Suprapubic skin (tissue), 4 donors: ENCODE measurements around the gene MBD4. TPM values are rescaled to one million over a fixed set of nuclear protein-coding genes. Genes with fewer than 3 reads are reported as not detected.

ENCODE experiments used
- DNase-seq, 2 donors: peaks; one replicate each; pipeline ENCODE4 v3.0.0-alpha.2; 2019; ENCODE audit warnings: low spot score in 2 of 2
- H3K27ac ChIP-seq: fragments of 200-600 bp; sonication (generic); one replicate; pipeline ENCODE4 v1.5.1; 2019
- H3K27me3 ChIP-seq: fragments of 200-600 bp; sonication (generic); one replicate; pipeline ENCODE4 v1.5.1; 2019
- H3K36me3 ChIP-seq: fragments of 200-600 bp; sonication (generic); one replicate; pipeline ENCODE4 v1.5.1; 2019
- H3K4me1 ChIP-seq: fragments of 200-600 bp; sonication (generic); one replicate; pipeline ENCODE4 v1.5.1; 2019
- H3K4me3 ChIP-seq: fragments of 200-600 bp; sonication (generic); one replicate; pipeline ENCODE4 v1.5.1; 2019; ENCODE audit warnings: mild to moderate bottlenecking
- H3K9me3 ChIP-seq: fragments of 200-600 bp; sonication (generic); one replicate; pipeline ENCODE4 v1.5.1; 2019
- EP300 ChIP-seq: sonication (generic); formaldehyde crosslinking; IDR thresholded peaks from one replicate; pipeline ENCODE4 v1.6.1; 2017; ENCODE audit warnings: antibody characterized with exemption
- POLR2A ChIP-seq, 2 donors: fragments of 450-650 bp; IDR thresholded peaks; one replicate each; pipeline ENCODE4 v1.6.1; 2017; ENCODE audit warnings: antibody characterized with exemption in 2 of 2, mild to moderate bottlenecking in 2 of 2, moderate library complexity in 2 of 2
- POLR2AphosphoS5 ChIP-seq, 3 donors: sonication (generic); formaldehyde crosslinking; IDR thresholded peaks; one replicate each; pipeline ENCODE4 v1.6.1; 2017; ENCODE audit warnings: antibody characterized with exemption in 3 of 3
- WGBS: methylation state at CpG from one replicate; pipeline ENCODE4 v1.1.5; 2018; 5-methylcytosine and 5-hydroxymethylcytosine counted together
- total RNA-seq, 4 donors: library from RNA; depleted of rRNA; stranded (reverse); fragments of >200 nt; gene quantifications; one replicate each; pipeline ENCODE4 v1.1.0, GENCODE V29; 2016
- TF ChIP-seq, protein P1 (sequence below), 2 donors: fragments of 200-600 bp in 1 of 2; fragments of 450-650 bp in 1 of 2; sonication (generic) in 1 of 2; IDR thresholded peaks; one replicate each; pipeline ENCODE4 v1.5.1; 2016 to 2019; ENCODE audit warnings: antibody characterized with exemption in 2 of 2, mild to moderate bottlenecking in 1 of 2, moderate library complexity in 1 of 2

MBD4 gene
- total RNA-seq, 4 donors from 2014 or later = 14.8 to 42.5 (median 24.0) TPM

DNA sequence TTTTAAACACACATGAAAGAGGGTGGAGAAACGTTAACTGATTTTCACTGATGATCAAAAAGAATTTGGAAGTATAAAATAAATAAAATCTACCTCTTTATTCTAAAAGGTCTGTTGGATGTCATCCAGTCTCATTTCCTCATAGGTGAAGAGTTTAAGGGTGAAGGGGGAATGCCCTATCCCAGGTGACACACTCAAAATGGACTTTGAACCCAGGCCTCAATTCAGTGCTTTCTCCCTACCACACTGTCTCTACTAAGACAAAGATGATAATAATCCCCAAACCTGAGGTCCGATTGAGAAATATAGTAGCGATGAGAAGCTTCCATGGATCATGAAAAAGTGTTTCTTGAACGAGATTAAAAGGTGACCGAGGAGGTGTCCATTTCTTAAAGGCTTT lies 6.2 kb downstream of the MBD4 start:
- H3K36me3 ChIP-seq = peaks cover 62% of the 10 kb centered on the region
- TF ChIP-seq POLR2AphosphoS5 (IDR thresholded peaks at IDR 0.05) = no peak
- no peak for TF ChIP-seq POLR2A (IDR thresholded peaks at IDR 0.05)
- TF ChIP-seq EP300 = no peak
- TF ChIP-seq, protein P1, sequence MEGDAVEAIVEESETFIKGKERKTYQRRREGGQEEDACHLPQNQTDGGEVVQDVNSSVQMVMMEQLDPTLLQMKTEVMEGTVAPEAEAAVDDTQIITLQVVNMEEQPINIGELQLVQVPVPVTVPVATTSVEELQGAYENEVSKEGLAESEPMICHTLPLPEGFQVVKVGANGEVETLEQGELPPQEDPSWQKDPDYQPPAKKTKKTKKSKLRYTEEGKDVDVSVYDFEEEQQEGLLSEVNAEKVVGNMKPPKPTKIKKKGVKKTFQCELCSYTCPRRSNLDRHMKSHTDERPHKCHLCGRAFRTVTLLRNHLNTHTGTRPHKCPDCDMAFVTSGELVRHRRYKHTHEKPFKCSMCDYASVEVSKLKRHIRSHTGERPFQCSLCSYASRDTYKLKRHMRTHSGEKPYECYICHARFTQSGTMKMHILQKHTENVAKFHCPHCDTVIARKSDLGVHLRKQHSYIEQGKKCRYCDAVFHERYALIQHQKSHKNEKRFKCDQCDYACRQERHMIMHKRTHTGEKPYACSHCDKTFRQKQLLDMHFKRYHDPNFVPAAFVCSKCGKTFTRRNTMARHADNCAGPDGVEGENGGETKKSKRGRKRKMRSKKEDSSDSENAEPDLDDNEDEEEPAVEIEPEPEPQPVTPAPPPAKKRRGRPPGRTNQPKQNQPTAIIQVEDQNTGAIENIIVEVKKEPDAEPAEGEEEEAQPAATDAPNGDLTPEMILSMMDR (IDR thresholded peaks at IDR 0.05) = no peak

DNA sequence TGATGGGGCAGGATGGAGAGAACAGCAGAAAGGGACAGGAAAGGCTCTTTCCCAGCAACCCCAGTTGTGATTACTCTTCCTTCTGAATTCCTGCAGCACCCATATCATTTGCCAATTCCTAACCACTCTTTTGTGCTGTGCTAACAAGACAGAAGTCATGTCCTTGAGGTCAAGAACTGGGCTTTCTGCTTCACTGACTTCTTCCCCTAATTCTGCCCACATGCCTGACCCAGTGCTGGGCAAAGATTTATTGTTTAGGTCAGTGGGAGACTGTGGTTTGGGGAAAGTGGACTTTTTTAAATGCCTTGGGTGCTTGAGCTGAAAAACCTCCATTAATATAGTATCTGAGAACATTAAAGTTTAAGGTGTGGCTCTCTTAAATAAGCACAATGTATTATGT lies 7.1 kb downstream of the MBD4 start:
- TF ChIP-seq POLR2AphosphoS5 (IDR thresholded peaks at IDR 0.05) = no peak
- TF ChIP-seq POLR2A (IDR thresholded peaks at IDR 0.05) = no peak
- TF ChIP-seq, protein P1 (IDR thresholded peaks at IDR 0.05) = no peak
- no peak for TF ChIP-seq EP300
- Histone ChIP-seq H3K4me1 (peaks cover 34% of the 10 kb centered on the region), H3K27ac (no peak overlapping the region), H3K36me3 (peaks cover 59% of the 10 kb centered on the region), H3K9me3 (no peaks in the 10 kb centered on the region), H3K27me3 (no peaks in the 10 kb centered on the region), H3K4me3 (no peak overlapping the region)
- DNase-seq = no peak

More for the DNA sequence above, 6.2 kb downstream of the MBD4 start:
- Histone ChIP-seq H3K4me1 (peaks cover 33% of the 10 kb centered on the region), H3K9me3 (no peaks in the 10 kb centered on the region), H3K4me3 (no peak overlapping the region), H3K27ac (no peak overlapping the region), H3K27me3 (no peaks in the 10 kb centered on the region)
- DNase-seq = no peak
- WGBS = 93% methylated on average over 5 of the region's 5 CpGs

DNA sequence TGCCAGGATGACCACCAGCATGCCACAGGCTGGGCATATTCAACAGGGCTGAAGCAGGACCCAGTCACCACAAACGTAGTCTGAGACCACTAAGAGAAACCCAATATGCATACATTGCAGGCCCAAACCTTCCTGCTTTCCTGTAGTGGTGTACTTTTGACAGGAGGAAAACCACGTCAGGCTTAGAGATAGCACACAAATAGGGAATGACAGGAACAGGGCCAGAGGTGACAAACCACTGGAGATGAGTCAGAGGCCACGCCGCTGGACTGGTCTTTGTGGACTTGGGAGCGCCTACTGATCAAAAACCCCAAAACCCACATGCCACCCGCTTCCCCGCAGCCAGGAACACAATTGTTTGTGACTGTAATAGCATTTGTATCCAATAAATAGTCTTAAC lies 7.7 kb downstream of the MBD4 start:
- H3K36me3 ChIP-seq = peaks cover 52% of the 10 kb centered on the region

DNA sequence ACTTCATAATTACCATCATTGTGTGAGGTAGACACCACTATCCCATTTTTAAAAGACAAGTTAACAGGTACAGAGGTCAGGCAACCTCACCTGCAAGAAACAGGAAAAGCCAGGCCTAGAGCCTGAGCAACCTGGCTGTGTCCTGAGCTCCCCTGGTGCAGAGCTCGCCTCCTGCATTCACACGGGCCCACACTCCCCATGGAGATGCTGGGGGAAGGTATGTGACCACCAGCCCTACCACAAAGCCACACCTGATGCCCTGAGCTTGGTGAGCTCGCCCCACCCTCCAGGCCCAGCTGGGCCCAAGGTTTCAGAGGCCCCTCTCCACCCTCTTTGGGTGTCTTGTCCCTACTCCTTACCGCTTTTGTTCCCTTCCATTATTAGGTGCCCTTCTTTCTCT lies 10.1 kb downstream of the MBD4 start:
- no peak for DNase-seq
- peaks cover 38% of the 10 kb centered on the region for H3K36me3 ChIP-seq
- no peak overlapping the region for H3K4me3 ChIP-seq
- 82% methylated on average over 4 of the region's 4 CpGs for WGBS
- H3K27me3 ChIP-seq = no peaks in the 10 kb centered on the region
- no peak overlapping the region for H3K27ac ChIP-seq
- TF ChIP-seq, protein P1 (IDR thresholded peaks at IDR 0.05) = no peak
- TF ChIP-seq POLR2A (IDR thresholded peaks at IDR 0.05) (no peak), EP300 (no peak), POLR2AphosphoS5 (IDR thresholded peaks at IDR 0.05) (no peak)
- no peaks in the 10 kb centered on the region for H3K9me3 ChIP-seq
- H3K4me1 ChIP-seq = peaks cover 21% of the 10 kb centered on the region

More for the DNA sequence above, 7.7 kb downstream of the MBD4 start:
- Histone ChIP-seq H3K27me3 (no peaks in the 10 kb centered on the region), H3K4me3 (no peak overlapping the region), H3K9me3 (no peaks in the 10 kb centered on the region), H3K4me1 (peaks cover 37% of the 10 kb centered on the region), H3K27ac (no peak overlapping the region)
- TF ChIP-seq EP300 (no peak), POLR2AphosphoS5 (IDR thresholded peaks at IDR 0.05) (no peak), POLR2A (IDR thresholded peaks at IDR 0.05) (no peak)
- TF ChIP-seq, protein P1 (IDR thresholded peaks at IDR 0.05) = no peak
- no peak for DNase-seq
- 91% methylated on average over 7 of the region's 7 CpGs for WGBS

DNA sequence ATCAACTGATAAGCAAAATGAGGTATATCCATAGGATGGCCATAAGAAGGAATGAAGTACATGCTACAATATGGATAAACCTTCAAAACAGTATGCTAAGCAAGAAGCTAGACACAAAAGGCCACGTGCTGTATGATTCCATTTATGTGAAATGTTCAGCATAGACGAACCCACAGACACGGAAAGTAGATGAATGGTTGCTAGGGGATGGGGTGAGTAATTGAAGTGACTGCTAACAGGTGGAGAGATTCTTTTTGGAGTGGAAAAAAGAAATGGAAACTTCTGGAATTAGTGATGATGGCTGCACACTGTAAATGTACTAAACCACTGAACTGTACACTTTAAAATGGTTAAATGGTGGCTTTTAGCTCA lies 10.7 kb downstream of the MBD4 start:
- Histone ChIP-seq H3K27ac (no peak overlapping the region), H3K36me3 (peaks cover 36% of the 10 kb centered on the region), H3K4me3 (peak overlapping the region; percentile 56), H3K27me3 (no peaks in the 10 kb centered on the region), H3K9me3 (no peaks in the 10 kb centered on the region), H3K4me1 (peaks cover 21% of the 10 kb centered on the region)
- 59% methylated on average over 3 of the region's 3 CpGs for WGBS
- TF ChIP-seq POLR2AphosphoS5 (IDR thresholded peaks at IDR 0.05) = no peak
- TF ChIP-seq, protein P1 (IDR thresholded peaks at IDR 0.05) = no peak
- no peak for TF ChIP-seq EP300
- TF ChIP-seq POLR2A (IDR thresholded peaks at IDR 0.05) = no peak
- no peak for DNase-seq
